Esophagus muscularis mucosa (tissue), 3 donors: ENCODE measurements around the gene CMYA5.

ENCODE experiments used
- CTCF ChIP-seq, 3 experiments: fragments of 200-600 bp in 2 of 3; fragments of 450-650 bp in 1 of 3; sonication (generic) in 2 of 3; IDR thresholded peaks; one replicate each; pipeline ENCODE4 v1.5.1; 2017 to 2019; ENCODE audit warnings: antibody characterized with exemption in 3 of 3, mild to moderate bottlenecking in 2 of 3, moderate library complexity in 1 of 3
- POLR2A ChIP-seq: fragments of 450-650 bp; IDR thresholded peaks from one replicate; pipeline ENCODE4 v1.6.1; 2017; ENCODE audit warnings: antibody characterized with exemption, moderate library complexity, mild to moderate bottlenecking, low read depth
- POLR2AphosphoS5 ChIP-seq, 2 donors: sonication (generic); formaldehyde crosslinking; IDR thresholded peaks; one replicate each; pipeline ENCODE4 v1.6.1; 2017; ENCODE audit warnings: antibody characterized with exemption in 2 of 2

GRCh38 chr5:79793304-79793703 is 103.7 kb downstream of the CMYA5 start:
- TF ChIP-seq CTCF (IDR thresholded peaks at IDR 0.05) (no peak), POLR2A (no peak), POLR2AphosphoS5 (IDR thresholded peaks at IDR 0.05) (no peak)
